ENCODE results near the gene WNT7A. TPM values are rescaled to one million over a fixed set of nuclear protein-coding genes. Genes with fewer than 3 reads are reported as not detected.
A peak's percentile ranks its signal among the peaks of the same experiment; 100 is the strongest.

WNT7A gene
- total RNA-seq, 1 experiment from 2014 or later = 0.34 TPM

DNA sequence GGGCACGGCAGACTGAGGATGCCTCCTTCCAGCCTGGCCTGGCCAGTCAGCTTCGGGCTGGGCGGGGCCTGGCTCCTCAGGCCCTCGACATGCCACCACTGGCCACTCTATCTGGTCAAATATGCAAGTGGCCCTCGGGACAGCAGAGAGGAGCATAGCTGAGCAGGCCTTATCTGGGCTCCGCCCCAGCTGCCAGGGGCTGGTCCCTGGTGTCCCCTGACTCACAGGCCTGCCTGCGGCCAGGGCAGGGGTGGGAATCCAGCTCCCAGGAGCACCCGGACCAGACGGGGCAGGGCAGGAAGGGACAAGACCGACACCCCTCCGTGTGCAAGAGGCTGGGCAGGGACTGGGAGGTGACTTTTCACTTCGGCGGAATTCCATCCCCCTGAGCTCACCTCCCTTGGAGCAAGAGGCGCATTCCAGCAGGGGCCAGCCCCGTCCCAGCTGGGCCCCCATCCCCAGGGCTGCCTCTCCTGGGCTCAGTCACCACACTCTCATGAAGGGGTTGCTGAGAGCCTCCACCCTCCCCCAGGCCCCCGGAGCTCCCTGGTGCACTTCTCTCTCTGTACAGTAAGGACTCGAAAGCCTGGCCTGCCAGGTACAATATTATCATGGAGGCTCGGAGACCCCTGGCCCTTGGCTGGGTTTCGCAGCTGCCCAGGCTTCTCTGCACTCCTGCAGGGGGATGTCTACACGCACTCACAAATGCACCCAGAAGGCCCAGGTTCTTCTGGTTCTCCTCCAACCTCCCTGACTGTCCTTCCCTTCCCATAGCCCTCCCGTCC, 29.5 kb downstream of the WNT7A start:
- H3K4me1 ChIP-seq (ENCODE audit: control insufficient read depth in 1 of 2, insufficient read depth in 2 of 2, low read length in 2 of 2) = peaks cover 39 to 62% of the 10 kb centered on the region in 2 experiments
- ChIA-PET POLR2A (interaction anchor here (0.8 to 1.3 kb wide), 2 partner anchors 11 to 25 kb away, joined by 3 to 4 read pairs; no protein-coding TSS in a partner anchor), CTCF (interaction anchor here (1.3 kb wide), 2 partner anchors 30 to 193 kb away, joined by 4 to 6 read pairs; partner anchors contain the start of gene WNT7A), RAD21 (ENCODE audit: low non-redundant PET in 1 of 2, low total read pairs in 2 of 2, uncharacterized antibody in 2 of 2, unreplicated experiment in 2 of 2) (interaction anchor here in 1 of 2 experiments (0.6 kb wide), 1 partner anchor 198 kb away, joined by 3 read pairs; no protein-coding TSS in a partner anchor)
- H3K4me2 ChIP-seq (ENCODE audit: low read length) = peak overlapping the region; percentile 84
- BruUV-seq (replicated peaks) = TSS peak; percentile 41
- no peak overlapping the region for H2AFZ ChIP-seq (ENCODE audit: low read depth, low read length, poor library complexity, severe bottlenecking)
- TF ChIP-seq YY1 (IDR thresholded peaks at IDR 0.05; ENCODE audit: extremely low read depth, insufficient replicate concordance, low read depth, low read length) (peak; percentile 42), POLR2AphosphoS5 (IDR thresholded peaks at IDR 0.05; ENCODE audit: low read depth, low read length) (peak; percentile 76)
- TF ChIP-seq, protein P1, sequence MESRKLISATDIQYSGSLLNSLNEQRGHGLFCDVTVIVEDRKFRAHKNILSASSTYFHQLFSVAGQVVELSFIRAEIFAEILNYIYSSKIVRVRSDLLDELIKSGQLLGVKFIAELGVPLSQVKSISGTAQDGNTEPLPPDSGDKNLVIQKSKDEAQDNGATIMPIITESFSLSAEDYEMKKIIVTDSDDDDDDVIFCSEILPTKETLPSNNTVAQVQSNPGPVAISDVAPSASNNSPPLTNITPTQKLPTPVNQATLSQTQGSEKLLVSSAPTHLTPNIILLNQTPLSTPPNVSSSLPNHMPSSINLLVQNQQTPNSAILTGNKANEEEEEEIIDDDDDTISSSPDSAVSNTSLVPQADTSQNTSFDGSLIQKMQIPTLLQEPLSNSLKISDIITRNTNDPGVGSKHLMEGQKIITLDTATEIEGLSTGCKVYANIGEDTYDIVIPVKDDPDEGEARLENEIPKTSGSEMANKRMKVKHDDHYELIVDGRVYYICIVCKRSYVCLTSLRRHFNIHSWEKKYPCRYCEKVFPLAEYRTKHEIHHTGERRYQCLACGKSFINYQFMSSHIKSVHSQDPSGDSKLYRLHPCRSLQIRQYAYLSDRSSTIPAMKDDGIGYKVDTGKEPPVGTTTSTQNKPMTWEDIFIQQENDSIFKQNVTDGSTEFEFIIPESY (IDR thresholded peaks at IDR 0.05; ENCODE audit: extremely low read depth, insufficient replicate concordance, low read length) = no peak
- TF ChIP-seq, protein P2, sequence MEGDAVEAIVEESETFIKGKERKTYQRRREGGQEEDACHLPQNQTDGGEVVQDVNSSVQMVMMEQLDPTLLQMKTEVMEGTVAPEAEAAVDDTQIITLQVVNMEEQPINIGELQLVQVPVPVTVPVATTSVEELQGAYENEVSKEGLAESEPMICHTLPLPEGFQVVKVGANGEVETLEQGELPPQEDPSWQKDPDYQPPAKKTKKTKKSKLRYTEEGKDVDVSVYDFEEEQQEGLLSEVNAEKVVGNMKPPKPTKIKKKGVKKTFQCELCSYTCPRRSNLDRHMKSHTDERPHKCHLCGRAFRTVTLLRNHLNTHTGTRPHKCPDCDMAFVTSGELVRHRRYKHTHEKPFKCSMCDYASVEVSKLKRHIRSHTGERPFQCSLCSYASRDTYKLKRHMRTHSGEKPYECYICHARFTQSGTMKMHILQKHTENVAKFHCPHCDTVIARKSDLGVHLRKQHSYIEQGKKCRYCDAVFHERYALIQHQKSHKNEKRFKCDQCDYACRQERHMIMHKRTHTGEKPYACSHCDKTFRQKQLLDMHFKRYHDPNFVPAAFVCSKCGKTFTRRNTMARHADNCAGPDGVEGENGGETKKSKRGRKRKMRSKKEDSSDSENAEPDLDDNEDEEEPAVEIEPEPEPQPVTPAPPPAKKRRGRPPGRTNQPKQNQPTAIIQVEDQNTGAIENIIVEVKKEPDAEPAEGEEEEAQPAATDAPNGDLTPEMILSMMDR (IDR thresholded peaks at IDR 0.05 in 2 of 3, conservative IDR thresholded peaks at IDR 0.05 in 1 of 3; ENCODE audit: borderline replicate concordance in 1 of 3, insufficient read depth in 1 of 3, low read depth in 2 of 3, low read length in 2 of 3) = no peak
- no peaks in the 10 kb centered on the region for H4K20me1 ChIP-seq (ENCODE audit: insufficient read depth)
- H3K9ac ChIP-seq (ENCODE audit: low read length) = peak overlapping the region; percentile 53
- peak overlapping the region; percentile 19 to 42 for H3K4me3 ChIP-seq (replicated peaks in 1 of 2; ENCODE audit: low read depth in 1 of 2, low read length in 2 of 2)
- H3K27me3 ChIP-seq (ENCODE audit: insufficient read depth, low read length) = no peaks in the 10 kb centered on the region
- intact Hi-C loops (cut with micrococcal nuclease) = no loop called here
- DNase-seq (ENCODE audit: low read depth, low spot score) (peak; percentile 77), ATAC-seq (peak; percentile 80)
- H3K36me3 ChIP-seq (ENCODE audit: control insufficient read depth in 1 of 2, insufficient read depth in 2 of 2, low read length in 2 of 2) = no peaks in the 10 kb centered on the region
- no peaks in the 10 kb centered on the region for H3K9me3 ChIP-seq (ENCODE audit: control insufficient read depth in 1 of 2, insufficient read depth in 1 of 2, low read depth in 1 of 2, low read length in 2 of 2)
- H3K27ac ChIP-seq (ENCODE audit: low read depth, low read length) = peak overlapping the region; percentile 49
- H3K79me2 ChIP-seq (ENCODE audit: insufficient read depth, low read length) = no peaks in the 10 kb centered on the region
- H3K9me2 ChIP-seq (ENCODE audit: insufficient read depth) = no peaks in the 10 kb centered on the region
